HG03135 (cell line): ENCODE results near the gene POLR2H.

Experiments used
- ATAC-seq: cut with Tn5 transposase; IDR thresholded peaks from one replicate; pipeline ENCODE4 v1.9.1; 2021; ENCODE audit warnings: mild to moderate bottlenecking, moderate library complexity; ENCODE audit not compliant: unreplicated experiment

The POLR2H gene

GRCh38 chr3:184368586-184369183 is 7.2 kb downstream of the POLR2H start:
- no peak for ATAC-seq

GRCh38 chr3:184371570-184372018 is 10.1 kb downstream of the POLR2H start:
- no peak for ATAC-seq

- no peak for ATAC-seq
These were observed 10.8 kb downstream of the POLR2H start for GRCh38 chr3:184372296-184372821.

- no peak for ATAC-seq
These were observed 11.4 kb downstream of the POLR2H start for GRCh38 chr3:184372911-184373310.

GRCh38 chr3:184373422-184373821 is 11.9 kb downstream of the POLR2H start:
- no peak for ATAC-seq

GRCh38 chr3:184375747-184376461 is 14.4 kb downstream of the POLR2H start:
- ATAC-seq: no peak

GRCh38 chr3:184377374-184377773 is 15.9 kb downstream of the POLR2H start:
- no peak for ATAC-seq

GRCh38 chr3:184377882-184378445 is 16.5 kb downstream of the POLR2H start, which contains the start of gene THPO:
TSS of gene THPO (minus strand) at chr3:184378207. CDS start at chr3:184376259, 1,948 bp downstream.
- no peak for ATAC-seq

GRCh38 chr3:184378651-184379357 is 17.3 kb downstream of the POLR2H start:
- ATAC-seq: no peak

- ATAC-seq: no peak
These were observed 18.1 kb downstream of the POLR2H start, which contains the start of gene CHRD for GRCh38 chr3:184379358-184380184. TSS of gene CHRD (plus strand) at chr3:184380054. CDS start at chr3:184380319, 265 bp downstream.

GRCh38 chr3:184380185-184380626 is 18.7 kb downstream of the POLR2H start:
- ATAC-seq: no peak

GRCh38 chr3:184380627-184381260 is 19.2 kb downstream of the POLR2H start:
- no peak for ATAC-seq

- no peak for ATAC-seq
These were observed 20.0 kb downstream of the POLR2H start for GRCh38 chr3:184381261-184382224.

GRCh38 chr3:184382326-184383032 is 21.0 kb downstream of the POLR2H start:
- no peak for ATAC-seq

GRCh38 chr3:184383033-184383740 is 21.7 kb downstream of the POLR2H start:
- ATAC-seq: no peak

- no peak for ATAC-seq
These were observed 22.8 kb downstream of the POLR2H start for GRCh38 chr3:184384342-184384741.

- no peak for ATAC-seq
These were observed 23.4 kb downstream of the POLR2H start for GRCh38 chr3:184384856-184385422.
